Right atrium auricular region (tissue), 2 donors: Measurements from ENCODE around the gene UBE2D3. TPM values are rescaled to one million over a fixed set of nuclear protein-coding genes. Genes with fewer than 3 reads are reported as not detected.

Experiments
- DNase-seq: peaks from one replicate; pipeline ENCODE4 v3.0.0-alpha.2; 2019; ENCODE audit warnings: low spot score
- H3K27ac ChIP-seq, 2 donors: fragments of 200-600 bp; sonication (generic); 1 replicate in 1 of 2; 2 replicates in 1 of 2; pipeline ENCODE4 v1.5.1; 2016 to 2019
- H3K27me3 ChIP-seq, 2 donors: fragments of 200-600 bp; sonication (generic); one replicate each; pipeline versions ENCODE4 v1.5.1 to v1.6.0; 2017 to 2019
- H3K36me3 ChIP-seq: fragments of 200-600 bp; sonication (generic); one replicate; pipeline ENCODE4 v1.5.1; 2016
- H3K4me1 ChIP-seq, 2 donors: fragments of 200-600 bp; sonication (generic); one replicate each; pipeline versions ENCODE4 v1.5.1 to v1.6.0; 2017 to 2019
- H3K4me3 ChIP-seq, 2 donors: fragments of 200-600 bp; sonication (generic); 1 replicate in 1 of 2; 2 replicates in 1 of 2; pipeline ENCODE4 v1.5.1; 2017 to 2019; ENCODE audit warnings: mild to moderate bottlenecking in 1 of 2, moderate library complexity in 1 of 2
- H3K9me3 ChIP-seq, 2 donors: fragments of 200-600 bp; sonication (generic); one replicate each; pipeline ENCODE4 v1.5.1; 2019
- CTCF ChIP-seq, 2 donors: fragments of 200-600 bp; sonication (generic); IDR thresholded peaks; one replicate each; pipeline ENCODE4 v1.5.1; 2019; ENCODE audit warnings: antibody characterized with exemption in 2 of 2
- total RNA-seq, 2 donors: library from RNA; depleted of rRNA; stranded (reverse); fragments of >200 nt; gene quantifications; one replicate each; pipeline ENCODE4 v1.1.0, GENCODE V29; 2016

Gene UBE2D3
- total RNA-seq, 2 donors from 2014 or later: 288 to 322 TPM

GRCh38 chr4:102779204-102779603 lies 48.1 kb downstream of the UBE2D3 start:
- no peak for DNase-seq
- Histone ChIP-seq H3K4me1 (no peaks in the 10 kb centered on the region), H3K36me3 (no peaks in the 10 kb centered on the region), H3K4me3 (no peak overlapping the region), H3K9me3 (no peaks in the 10 kb centered on the region), H3K27me3 (no peaks in the 10 kb centered on the region), H3K27ac (no peak overlapping the region)
- TF ChIP-seq CTCF (IDR thresholded peaks at IDR 0.05): no peak

GRCh38 chr4:102778720-102779119 lies 48.6 kb downstream of the UBE2D3 start:
- H3K4me3 ChIP-seq: no peak overlapping the region
- H3K9me3 ChIP-seq: no peaks in the 10 kb centered on the region
- H3K27ac ChIP-seq: no peak overlapping the region
- no peaks in the 10 kb centered on the region for H3K27me3 ChIP-seq
- no peaks in the 10 kb centered on the region for H3K4me1 ChIP-seq
- H3K36me3 ChIP-seq: no peaks in the 10 kb centered on the region
- TF ChIP-seq CTCF (IDR thresholded peaks at IDR 0.05): no peak
- DNase-seq: no peak

- TF ChIP-seq CTCF (IDR thresholded peaks at IDR 0.05): no peak
- no peaks in the 10 kb centered on the region for H3K27me3 ChIP-seq
- H3K36me3 ChIP-seq: no peaks in the 10 kb centered on the region
- H3K4me3 ChIP-seq: no peak overlapping the region
- DNase-seq: no peak
- H3K27ac ChIP-seq: no peak overlapping the region
- H3K9me3 ChIP-seq: no peaks in the 10 kb centered on the region
- no peaks in the 10 kb centered on the region for H3K4me1 ChIP-seq
Measured at GRCh38 chr4:102775805-102776204, 51.5 kb downstream of the UBE2D3 start.

DNA sequence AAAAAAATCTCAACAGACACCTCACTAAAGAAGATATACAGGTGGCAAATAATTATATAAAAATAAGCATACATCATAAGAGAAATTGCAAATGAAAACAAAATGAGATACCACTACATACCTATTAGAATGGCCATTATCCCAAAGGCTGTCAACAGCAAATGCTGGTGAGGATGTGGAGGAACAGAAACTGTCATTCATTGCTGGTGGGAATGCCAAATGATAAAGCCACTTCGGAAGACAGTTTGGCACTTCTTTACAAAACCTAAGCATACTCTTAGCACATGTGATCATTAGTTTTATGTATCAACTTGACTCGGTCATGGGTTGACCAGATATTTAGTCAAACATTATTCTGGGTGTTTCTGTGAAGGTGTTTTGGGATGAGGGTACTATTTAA lies 53.1 kb downstream of the UBE2D3 start:
- no peak for DNase-seq
- no peaks in the 10 kb centered on the region for H3K36me3 ChIP-seq
- no peak overlapping the region for H3K4me3 ChIP-seq
- no peaks in the 10 kb centered on the region for H3K27me3 ChIP-seq
- no peak for TF ChIP-seq CTCF (IDR thresholded peaks at IDR 0.05)
- H3K4me1 ChIP-seq: no peaks in the 10 kb centered on the region
- no peak overlapping the region for H3K27ac ChIP-seq
- no peaks in the 10 kb centered on the region for H3K9me3 ChIP-seq

DNA sequence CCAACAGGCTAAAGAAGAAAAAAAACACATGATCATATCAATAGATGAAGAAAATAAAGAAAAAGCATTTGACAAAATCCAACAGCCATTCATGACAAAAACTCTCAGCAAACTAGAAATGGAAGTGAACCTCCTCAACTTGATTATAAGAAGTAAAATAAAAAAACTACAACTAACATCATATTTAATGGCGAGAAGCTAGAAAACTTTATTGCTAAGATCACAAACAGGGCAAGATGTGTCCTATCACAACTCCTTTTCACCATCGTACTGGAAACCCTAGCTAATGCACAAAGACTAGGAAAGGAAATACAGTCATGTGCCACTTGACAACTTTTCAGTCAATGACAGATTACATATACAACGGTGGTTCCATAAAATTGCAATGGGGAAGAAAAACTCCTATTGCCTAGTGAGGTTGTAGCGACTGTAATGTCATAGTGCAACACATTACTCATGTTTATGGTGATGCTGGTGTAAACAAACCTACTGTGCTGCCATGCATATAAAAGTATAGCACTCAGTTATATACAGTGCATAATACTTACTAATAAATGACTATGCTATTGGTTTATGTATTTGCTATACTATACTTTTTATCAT lies 54.5 kb downstream of the UBE2D3 start:
- no peak for DNase-seq
- no peak overlapping the region for H3K27ac ChIP-seq
- no peaks in the 10 kb centered on the region for H3K4me1 ChIP-seq
- no peaks in the 10 kb centered on the region for H3K27me3 ChIP-seq
- H3K4me3 ChIP-seq: no peak overlapping the region
- no peaks in the 10 kb centered on the region for H3K9me3 ChIP-seq
- no peak for TF ChIP-seq CTCF (IDR thresholded peaks at IDR 0.05)
- no peaks in the 10 kb centered on the region for H3K36me3 ChIP-seq

GRCh38 chr4:102764901-102765300 lies 62.5 kb downstream of the UBE2D3 start:
- no peak for DNase-seq
- Histone ChIP-seq H3K27ac (no peak overlapping the region), H3K9me3 (no peaks in the 10 kb centered on the region), H3K36me3 (no peaks in the 10 kb centered on the region), H3K27me3 (no peaks in the 10 kb centered on the region), H3K4me1 (peaks cover 0 to 9% of the 10 kb centered on the region in 2 donors), H3K4me3 (no peak overlapping the region)
- TF ChIP-seq CTCF (IDR thresholded peaks at IDR 0.05): no peak
